Stimulated activated CD8-positive, alpha-beta memory T cell treated with anti-CD3 and anti-CD28 coated beads, Interleukin-15, amount 100 ng/mL, for 24 hours (primary cell): Measurements from ENCODE around the gene SMIM27.
"Not testable (repeated sequence)": the region's sequence is repeated elsewhere in the genome, so short reads cannot be mapped to it uniquely, and the experiment has no call there.

Source experiments
- DNase-seq: peaks from one replicate; pipeline ENCODE4 v3.0.0-alpha.2; 2020; ENCODE audit warnings: low read depth

Gene SMIM27

GRCh38 chr9:32552172-32552872, at the start of gene SMIM27, which contains the start of gene TOPORS:
SMIM27 (plus strand) TSS chr9:32552327; CDS start chr9:32552435, 108 bp downstream.
TOPORS (minus strand) TSS chr9:32552586; CDS start chr9:32552436, 150 bp downstream.
- DNase-seq: peak; percentile 82

- DNase-seq: no peak
Measured at GRCh38 chr9:32502464-32502863, 49.7 kb upstream of the SMIM27 start.

- DNase-seq: no peak
Measured at GRCh38 chr9:32503008-32503407, 49.1 kb upstream of the SMIM27 start.

GRCh38 chr9:32508728-32509127, 43.4 kb upstream of the SMIM27 start:
- DNase-seq: no peak

- no peak for DNase-seq
Measured at GRCh38 chr9:32516241-32516640, 35.9 kb upstream of the SMIM27 start.

- DNase-seq: no peak
Measured at GRCh38 chr9:32518276-32518675, 33.9 kb upstream of the SMIM27 start.

GRCh38 chr9:32523910-32524309, 28.2 kb upstream of the SMIM27 start:
- DNase-seq: no peak

GRCh38 chr9:32524558-32524891, 27.6 kb upstream of the SMIM27 start:
- DNase-seq: not testable (repeated sequence)

- DNase-seq: no peak
Measured at GRCh38 chr9:32524892-32525708, 27.0 kb upstream of the SMIM27 start.

GRCh38 chr9:32525709-32526030, 26.5 kb upstream of the SMIM27 start:
- no peak for DNase-seq

GRCh38 chr9:32526041-32526706, 26.0 kb upstream of the SMIM27 start, which contains the start of gene RIGI:
RIGI (minus strand) TSS chr9:32526196; CDS start chr9:32526166, 30 bp downstream.
- DNase-seq: peak; percentile 41

GRCh38 chr9:32526707-32527048, 25.4 kb upstream of the SMIM27 start:
- DNase-seq: no peak

- DNase-seq: no peak
Measured at GRCh38 chr9:32533336-32533735, 18.8 kb upstream of the SMIM27 start.

- DNase-seq: no peak
Measured at GRCh38 chr9:32533816-32534215, 18.3 kb upstream of the SMIM27 start.

GRCh38 chr9:32543047-32543446, 9.1 kb upstream of the SMIM27 start:
- no peak for DNase-seq

GRCh38 chr9:32545884-32546283, 6.2 kb upstream of the SMIM27 start:
- DNase-seq: no peak

GRCh38 chr9:32548213-32548612, 3.9 kb upstream of the SMIM27 start:
- DNase-seq: not testable (repeated sequence)

- no peak for DNase-seq
Measured at GRCh38 chr9:32550150-32550561, 2.0 kb upstream of the SMIM27 start.

GRCh38 chr9:32550562-32551275, 1.4 kb upstream of the SMIM27 start:
- DNase-seq: peak; percentile 81

- no peak for DNase-seq
Measured at GRCh38 chr9:32551276-32552051, 663 bp upstream of the SMIM27 start.

- no peak for DNase-seq
Measured at GRCh38 chr9:32554107-32554506, 2.0 kb downstream of the SMIM27 start.

- DNase-seq: no peak
Measured at GRCh38 chr9:32554591-32554990, 2.5 kb downstream of the SMIM27 start.
